Fibroblast of the aortic adventitia (primary cell): ENCODE data around the gene SMIM14. TPM values are rescaled to one million over a fixed set of nuclear protein-coding genes. Genes with fewer than 3 reads are reported as not detected.
"Not testable (repeated sequence)": the region's sequence is repeated elsewhere in the genome, so short reads cannot be mapped to it uniquely, and the experiment has no call there.

Source experiments
- DNase-seq: peaks from one replicate; pipeline ENCODE4 v3.0.0-alpha.2; 2010; ENCODE audit warnings: low read depth
- H3K4me3 ChIP-seq: 2 replicates; pipeline ENCODE4 v1.5.1; 2011; ENCODE audit warnings: low read depth, mild to moderate bottlenecking, control low read depth, low read length, moderate library complexity
- CTCF ChIP-seq: IDR thresholded peaks from 2 replicates; pipeline ENCODE4 v1.5.1; 2011; ENCODE audit warnings: mild to moderate bottlenecking, low read length, control low read depth, inconsistent platforms; ENCODE audit not compliant: insufficient read depth
- total RNA-seq: library from RNA; depleted of rRNA; stranded (reverse); fragments of >200 nt; gene quantifications from 2 replicates; pipeline ENCODE4 v1.2.3, GENCODE V29; 2012; ENCODE audit warnings: low replicate concordance

SMIM14 gene
- total RNA-seq: 121 and 122 TPM in 2 replicates

DNA sequence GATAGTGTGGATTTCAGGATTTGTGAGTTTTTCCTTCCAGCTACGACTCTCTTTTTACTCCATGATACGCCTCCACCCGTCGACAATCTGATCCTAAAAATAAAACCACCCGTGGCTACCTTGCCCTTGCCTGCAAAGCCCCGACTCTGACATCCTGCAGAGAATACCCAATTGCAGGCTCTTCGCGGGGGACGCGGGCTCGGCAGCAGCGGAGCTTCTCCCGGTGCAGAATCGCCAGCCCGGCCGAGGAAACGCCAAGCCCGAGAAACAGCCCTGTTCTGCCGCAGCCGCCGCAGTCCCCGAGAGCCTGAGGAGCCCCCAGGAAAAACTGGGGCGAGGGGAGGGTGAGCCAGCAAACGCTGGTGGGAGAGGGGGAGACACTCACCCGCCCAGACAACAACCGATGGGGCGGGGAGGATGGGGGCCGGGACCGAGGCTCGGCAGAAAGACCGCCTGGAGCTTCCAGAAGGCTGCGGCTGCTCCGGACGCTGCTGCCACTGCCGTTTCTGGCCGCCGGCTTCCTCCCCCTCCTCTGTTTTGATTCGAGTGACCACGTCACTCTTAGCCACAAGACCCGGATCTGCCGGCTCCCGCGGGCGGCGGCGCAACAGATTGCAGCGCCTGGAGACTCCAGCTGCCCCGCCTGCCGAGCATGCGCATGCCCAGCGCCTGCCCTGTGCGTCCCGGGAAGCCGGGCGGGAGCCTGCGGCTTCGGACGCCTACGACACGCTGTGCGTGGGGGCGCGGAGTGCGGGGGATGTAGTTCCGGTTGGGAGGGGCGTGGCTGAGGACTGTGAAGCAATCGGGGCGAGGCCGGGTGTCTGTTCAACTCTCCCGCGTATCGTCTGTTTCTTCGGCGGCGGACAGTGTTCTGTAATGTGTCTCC lies at the start of gene SMIM14:
Gene SMIM14, minus strand, starts transcription at position 512 of the 886 bp plus-strand sequence. CDS start 33,720 bp downstream, outside the sequence.
- no peak for TF ChIP-seq CTCF

GRCh38 chr4:39687014-39687413 lies 48.3 kb upstream of the SMIM14 start:
- no peak for DNase-seq
- no peak overlapping the region for H3K4me3 ChIP-seq
- TF ChIP-seq CTCF: no peak

More for the DNA sequence above, at the start of gene SMIM14:
- peak within 1 kb of the TSS; percentile 90 for H3K4me3 ChIP-seq
- peak; percentile 97 for DNase-seq

GRCh38 chr4:39685990-39686389 lies 47.3 kb upstream of the SMIM14 start:
- no peak overlapping the region for H3K4me3 ChIP-seq
- TF ChIP-seq CTCF: no peak
- no peak for DNase-seq

GRCh38 chr4:39682138-39682537 lies 43.5 kb upstream of the SMIM14 start:
- H3K4me3 ChIP-seq: no peak overlapping the region
- no peak for TF ChIP-seq CTCF
- DNase-seq: no peak

- not testable (repeated sequence) for DNase-seq
Observed at GRCh38 chr4:39681003-39681402, 42.3 kb upstream of the SMIM14 start.

DNA sequence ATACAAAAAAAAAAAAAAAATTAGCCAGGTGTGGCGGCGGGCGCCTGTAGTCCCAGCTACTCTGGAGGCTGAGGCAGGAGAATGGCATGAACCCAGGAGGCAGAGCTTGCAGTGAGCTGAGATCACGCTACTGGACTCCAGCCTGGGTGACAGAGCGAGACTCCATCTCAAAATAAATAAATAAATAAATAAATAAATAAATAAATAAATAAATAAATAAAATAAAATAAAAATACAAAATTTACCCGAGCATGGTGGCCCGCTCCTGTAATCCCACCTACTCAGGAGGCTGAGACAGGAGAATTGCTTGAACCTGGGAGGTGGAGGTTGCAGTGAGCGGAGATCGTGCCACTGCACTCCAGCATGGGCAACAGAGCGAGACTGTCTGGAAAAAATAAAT lies 37.0 kb upstream of the SMIM14 start:
- not testable (repeated sequence) for H3K4me3 ChIP-seq, DNase-seq

More at GRCh38 chr4:39681003-39681402, 42.3 kb upstream of the SMIM14 start:
- not testable (repeated sequence) for H3K4me3 ChIP-seq

DNA sequence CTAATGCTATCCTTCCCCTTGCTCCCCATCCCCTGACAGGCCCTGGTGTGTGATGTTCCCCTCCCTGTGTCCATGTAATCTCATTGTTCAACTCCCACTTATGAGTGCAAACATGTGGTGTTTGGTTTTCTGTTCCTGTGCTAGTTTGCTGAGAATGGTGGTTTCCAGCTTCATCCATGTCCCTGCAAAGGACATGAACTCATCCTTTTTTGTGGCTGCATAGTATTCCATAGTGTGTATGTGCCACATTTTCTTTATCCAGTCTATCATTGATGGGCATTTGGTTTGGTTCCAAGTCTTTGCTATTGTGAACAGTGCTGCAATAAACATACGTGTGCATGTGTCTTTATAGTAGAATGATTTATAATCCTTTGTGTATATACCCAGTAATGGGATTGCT lies 31.6 kb upstream of the SMIM14 start:
- not testable (repeated sequence) for H3K4me3 ChIP-seq, DNase-seq

GRCh38 chr4:39668887-39669286 lies 30.2 kb upstream of the SMIM14 start:
- H3K4me3 ChIP-seq: no peak overlapping the region
- TF ChIP-seq CTCF: no peak
- DNase-seq: no peak
